Measurements from ENCODE around the gene PAFAH2.
A peak's percentile ranks its signal among the peaks of the same experiment; 100 is the strongest.

The PAFAH2 gene

DNA sequence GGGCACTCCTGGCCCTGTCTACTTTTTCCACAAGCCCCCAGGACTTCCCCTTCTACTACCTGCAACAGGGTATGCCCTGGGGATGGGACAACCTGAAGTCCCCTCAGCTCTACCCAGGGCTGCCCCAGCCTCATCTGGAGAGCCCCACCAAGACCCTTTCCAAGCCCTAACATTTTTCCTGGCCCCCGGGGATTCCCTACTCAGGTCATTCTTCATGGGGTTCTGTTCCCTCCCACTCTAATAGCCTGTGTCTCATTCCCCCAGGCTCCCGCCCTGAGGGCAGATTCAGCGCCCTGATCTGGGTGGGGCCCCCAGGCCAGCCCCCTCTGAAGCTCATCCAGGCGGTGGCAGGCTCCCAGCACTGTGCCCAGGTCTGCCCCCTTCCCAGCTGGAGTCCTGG, 33.3 kb upstream of the PAFAH2 start:
- DNase-seq (ENCODE audit: low spot score) = no peak

DNA sequence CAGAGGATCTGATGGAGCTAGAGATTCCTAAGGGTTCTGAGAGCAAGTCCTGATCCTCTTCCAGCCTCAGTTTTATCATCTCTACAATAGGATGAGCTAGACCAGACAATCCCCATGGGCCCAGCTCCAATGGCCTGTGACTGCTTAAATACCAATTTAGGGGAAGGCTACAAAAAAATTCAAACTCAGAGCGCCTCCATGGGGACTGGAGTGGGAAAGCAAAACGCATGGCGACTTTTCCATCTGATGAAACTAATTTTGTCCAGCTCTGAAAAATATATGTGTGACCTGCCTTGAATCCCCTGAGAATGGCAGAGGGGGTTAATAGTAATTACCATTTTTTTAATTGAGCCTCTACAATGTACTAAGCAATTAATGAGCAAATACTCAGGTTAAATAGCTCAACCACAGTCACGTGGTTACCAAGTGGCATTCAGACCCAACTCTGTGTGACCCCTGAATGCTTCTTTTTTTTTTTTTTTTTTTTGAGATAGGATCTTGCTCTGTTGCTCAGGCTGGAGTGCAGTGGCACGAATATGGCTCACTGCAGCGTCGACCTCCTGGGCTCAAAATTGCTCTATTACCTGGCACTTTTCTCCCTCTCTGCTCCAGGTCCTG, 32.1 kb upstream of the PAFAH2 start:
- no peak for DNase-seq (ENCODE audit: low spot score)

DNA sequence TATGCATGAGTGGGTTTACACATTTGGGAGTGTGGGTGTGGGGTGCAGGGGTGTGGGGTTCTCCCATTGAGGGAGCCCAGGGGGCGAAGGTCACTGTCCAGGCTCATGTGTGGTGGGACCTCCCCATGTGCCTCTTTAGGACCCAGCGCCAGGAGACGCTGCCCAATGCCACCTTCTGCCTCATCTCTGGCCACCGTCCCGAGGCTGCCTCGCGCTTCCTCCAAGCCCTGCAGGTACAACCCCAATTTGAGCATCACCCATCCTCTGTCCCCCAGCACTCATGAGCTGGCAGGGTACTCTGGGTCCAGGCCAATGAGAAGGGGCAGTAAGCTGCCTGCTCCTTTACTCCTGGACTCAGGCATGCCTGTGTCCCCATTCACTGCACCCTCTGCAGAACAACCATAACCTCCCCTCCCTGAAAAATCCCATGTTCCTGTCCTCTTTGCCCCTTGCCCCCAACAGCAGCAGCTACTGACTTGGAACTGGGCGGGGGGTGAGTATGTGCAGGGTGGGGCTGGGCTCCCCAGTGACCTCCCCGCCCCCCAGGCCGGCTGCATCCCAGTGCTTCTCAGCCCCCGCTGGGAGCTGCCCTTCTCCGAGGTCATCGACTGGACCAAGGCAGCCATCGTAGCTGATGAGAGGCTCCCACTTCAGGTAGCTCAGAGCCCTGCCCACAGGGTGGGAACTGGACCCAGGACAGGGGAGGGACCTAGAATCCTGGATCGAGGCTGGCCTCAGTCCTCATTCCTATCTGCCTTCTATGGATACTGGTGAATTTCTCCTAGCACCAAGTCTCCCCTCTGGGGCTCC, 31.4 kb upstream of the PAFAH2 start:
- no peak for DNase-seq (ENCODE audit: low spot score)

DNA sequence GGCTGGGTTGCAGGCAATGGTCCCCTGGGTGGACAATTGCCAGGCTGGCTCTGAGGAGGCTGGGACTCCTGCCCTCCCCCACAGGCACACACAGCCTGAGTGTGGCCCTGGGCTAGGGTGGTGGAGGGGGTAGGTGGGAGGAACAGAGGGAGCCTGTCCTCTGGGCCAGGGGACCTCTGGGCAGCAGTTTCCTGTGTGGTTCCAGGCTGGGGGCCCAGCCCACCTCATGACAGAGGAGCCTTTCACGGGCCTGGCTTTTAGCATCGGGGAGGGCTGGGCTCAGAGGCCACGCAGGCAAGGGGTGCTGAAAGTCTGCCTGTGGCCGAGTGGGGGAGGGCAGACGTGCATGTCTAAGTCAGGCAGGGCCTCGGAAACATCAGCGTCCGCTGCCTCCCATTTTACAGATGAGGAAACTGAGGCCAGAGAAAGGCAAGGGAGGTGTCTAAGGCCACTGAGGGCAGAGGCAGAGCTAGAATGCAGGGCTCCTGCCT, 30.7 kb upstream of the PAFAH2 start:
- no peak for DNase-seq (ENCODE audit: low spot score)

DNA sequence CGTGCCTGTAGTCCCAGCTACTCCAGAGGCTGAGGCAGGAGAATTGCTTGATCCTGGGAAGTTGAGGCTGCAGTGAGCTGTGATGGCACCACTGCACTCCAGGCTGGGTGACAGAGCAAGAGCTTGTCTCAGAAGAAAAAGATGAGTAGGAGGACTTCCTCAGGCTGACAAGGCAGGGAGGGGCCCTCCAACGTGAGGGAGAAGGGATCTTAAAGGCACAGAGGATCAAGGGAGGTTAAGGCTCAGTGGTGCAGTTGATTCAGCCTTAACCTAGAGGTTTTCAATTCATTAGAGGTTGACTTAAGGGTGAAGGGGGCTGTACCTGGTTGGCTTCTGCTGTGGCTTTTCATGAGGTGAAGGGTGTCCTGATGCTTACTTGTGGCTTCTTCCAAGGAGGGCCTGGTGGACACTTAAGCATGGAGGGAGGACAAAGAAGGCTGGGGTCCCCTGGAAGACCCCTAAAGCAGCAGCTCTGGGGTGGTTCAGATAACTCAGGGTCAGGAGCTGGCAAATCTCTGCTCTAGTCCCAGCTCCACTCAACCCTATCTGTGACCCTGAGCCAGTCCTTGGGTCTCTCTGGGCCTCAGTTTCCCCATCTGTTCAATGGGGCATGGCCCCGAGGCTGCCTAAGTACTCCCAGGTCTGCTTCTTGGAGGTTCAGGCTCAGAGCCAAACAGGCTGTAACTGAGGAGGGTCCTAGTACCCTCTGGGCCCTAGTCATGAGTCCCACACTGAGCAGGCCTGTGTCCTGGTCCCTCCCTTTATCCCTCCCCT, 30.0 kb upstream of the PAFAH2 start:
- no peak for DNase-seq (ENCODE audit: low spot score)

DNA sequence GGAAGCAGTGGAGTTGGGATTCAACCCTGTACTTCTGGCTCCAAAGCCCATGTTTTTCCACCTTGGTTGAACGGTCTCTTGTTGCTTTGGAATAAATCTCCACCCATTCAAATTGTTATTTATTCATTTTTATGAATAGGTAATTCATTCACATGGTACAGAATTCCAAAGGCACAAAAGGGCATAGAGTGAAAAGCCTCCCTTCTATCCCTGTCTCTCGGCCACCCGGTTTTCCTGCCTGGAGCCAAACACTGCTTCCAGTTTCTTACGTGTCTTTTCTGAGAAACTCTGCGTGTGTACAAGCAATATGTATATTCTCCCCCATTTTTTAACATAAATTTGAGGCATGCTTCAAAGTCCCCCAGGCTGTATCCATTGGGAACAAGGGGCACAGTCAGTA, 27.7 kb upstream of the PAFAH2 start:
- no peak for DNase-seq (ENCODE audit: low spot score)

DNA sequence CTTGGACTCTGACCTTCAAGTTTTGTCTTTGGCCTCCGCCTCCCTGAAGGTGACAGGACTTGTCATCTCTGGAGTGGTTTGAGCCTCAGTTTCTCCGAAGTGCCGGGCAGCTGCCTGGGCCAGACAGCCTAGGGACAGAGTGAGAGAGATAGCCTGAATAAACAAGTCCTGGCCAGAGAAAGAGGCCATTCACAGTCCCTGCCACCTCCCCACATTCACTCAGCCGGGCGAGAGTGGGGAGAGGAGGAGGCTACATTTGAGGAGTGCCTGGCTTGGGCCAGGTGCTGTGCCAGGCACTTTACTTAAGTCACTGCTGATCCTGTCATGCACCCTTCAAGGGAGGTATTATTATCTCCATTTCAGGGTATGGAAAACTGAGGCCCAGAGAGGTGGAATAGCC, 27.2 kb upstream of the PAFAH2 start:
- DNase-seq (ENCODE audit: low spot score) = no peak

DNA sequence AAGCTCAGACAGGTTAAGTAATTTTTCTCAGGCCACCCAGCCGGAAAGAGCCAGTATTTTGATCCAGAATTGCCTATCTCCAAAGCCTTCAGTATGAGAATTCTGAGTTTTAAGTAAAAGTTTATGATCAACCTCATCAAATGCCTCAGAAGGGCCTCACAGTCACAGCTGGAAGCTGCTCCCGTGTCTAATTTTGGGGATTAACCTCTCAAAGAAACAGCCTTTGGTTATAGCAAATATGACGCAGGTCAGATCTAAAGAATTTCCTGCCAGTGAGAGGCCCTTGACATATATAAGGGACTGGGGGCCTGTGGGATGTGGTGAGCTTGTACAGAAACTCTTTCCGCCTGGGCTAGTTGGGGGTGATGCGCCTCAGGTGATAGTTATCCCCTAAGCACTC, 26.0 kb upstream of the PAFAH2 start:
- DNase-seq (ENCODE audit: low spot score) = no peak

DNA sequence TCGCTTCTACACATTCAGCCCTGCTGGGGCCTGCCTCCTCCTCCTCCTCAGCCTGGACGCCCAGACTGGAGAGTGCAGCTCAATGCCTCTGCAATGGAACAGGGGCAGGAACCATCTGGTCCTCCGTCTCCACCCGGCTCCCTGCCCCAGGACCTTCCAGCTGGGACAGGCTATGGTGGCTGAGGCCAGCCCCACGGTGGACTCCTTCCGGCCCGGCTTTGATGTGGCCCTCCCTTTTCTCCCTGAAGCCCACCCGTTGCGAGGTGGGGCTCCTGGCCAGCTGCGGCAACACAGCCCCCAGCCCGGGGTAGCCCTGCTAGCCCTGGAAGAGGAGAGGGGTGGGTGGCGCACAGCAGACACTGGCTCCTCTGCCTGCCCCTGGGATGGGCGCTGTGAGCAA, 25.1 kb upstream of the PAFAH2 start:
- DNase-seq (ENCODE audit: low spot score) = peak; percentile 59

DNA sequence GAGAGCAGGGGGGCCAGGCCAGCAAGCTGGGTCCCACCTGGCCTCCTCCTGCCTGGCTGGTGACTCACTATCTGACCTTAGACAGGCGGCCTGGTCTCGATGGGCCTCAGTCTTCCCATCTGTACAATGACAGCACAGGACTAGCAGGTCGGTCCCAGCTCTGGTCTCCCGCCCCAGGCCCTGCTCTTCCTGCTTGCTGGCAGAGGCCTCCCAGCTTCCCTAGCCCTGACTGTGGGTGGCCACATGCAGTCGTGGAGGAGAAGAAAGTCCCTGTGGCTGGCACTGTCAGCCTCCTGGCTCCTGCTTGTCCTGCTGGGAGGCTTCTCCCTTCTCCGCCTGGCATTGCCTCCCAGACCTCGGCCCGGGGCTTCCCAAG, 24.5 kb upstream of the PAFAH2 start:
- peak; percentile 68 for DNase-seq (ENCODE audit: low spot score)

DNA sequence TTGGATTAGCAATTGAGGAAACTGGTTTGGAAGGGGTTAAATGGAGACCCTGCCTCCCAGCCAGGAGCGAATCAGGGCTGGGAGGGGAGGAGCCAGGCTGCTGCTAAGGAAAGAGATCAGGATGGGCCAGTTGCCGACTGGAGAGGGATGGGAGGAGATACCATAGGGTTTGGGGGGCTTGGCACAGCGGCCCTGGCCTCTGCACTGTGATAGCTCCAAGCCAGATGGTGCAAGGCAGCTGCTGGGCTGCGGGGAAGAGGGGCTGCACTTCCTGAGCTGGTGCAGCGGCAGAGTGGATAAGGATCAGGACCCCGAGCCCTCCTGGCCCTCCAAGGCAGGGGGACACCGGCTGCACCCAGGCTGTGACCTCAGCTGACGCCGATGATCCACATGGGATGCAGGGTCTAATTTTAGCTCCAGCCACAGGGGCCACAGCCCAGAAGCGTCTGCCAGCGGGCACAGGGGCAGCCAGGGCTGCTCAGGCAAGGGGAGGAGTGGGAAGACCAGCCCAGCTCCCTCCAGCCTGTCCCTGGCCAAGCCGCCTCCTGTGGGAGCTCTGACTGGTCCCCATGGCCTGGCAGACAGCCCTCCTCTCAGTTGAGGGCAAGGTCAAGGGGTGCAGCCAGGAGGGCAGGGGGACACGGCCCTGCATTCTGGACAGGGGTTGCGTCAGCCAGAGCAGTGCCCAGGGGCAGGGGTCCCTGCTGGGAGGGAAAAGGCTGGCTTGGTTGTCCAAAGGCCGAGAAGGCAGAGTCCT, 24.0 kb upstream of the PAFAH2 start, which contains the start of gene EXTL1:
Gene EXTL1 (plus strand): TSS at position 129 of the 757 bp plus-strand sequence. CDS start 872 bp downstream, outside the sequence.
- DNase-seq (ENCODE audit: low spot score) = peak; percentile 82

DNA sequence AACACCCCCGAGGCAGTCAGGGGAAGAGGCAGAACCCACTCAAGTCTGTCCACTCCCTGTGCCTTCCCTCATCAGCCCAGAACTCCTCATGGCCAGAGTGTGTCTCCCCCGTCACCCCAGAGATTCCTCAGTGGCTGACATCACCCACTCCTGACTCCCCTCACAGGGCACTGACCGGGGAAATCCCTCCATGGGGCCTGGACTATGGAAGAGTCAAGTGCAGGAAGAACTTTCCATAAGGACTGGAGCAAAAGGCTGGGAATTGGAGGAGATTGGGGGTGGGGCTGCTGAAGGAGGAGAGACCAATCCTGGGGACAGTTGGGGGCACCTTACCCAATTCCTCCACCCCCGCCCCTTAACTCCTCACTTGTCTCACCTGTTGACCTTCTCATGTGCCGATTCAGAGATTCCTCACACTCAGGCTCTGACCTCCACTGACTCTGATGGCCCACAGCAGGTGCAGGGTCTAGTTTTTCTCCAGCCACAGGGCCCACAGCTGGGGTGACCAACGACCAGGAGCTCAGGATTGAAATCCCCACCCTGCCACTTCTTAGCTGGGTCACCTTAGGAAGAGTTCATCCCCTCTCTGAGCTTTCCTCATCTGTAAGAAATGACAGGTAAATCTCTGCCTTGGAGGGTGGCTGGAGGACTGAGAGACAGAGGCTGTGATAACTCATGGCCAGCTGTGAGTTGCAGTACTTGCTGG, 23.2 kb upstream of the PAFAH2 start:
- DNase-seq (ENCODE audit: low spot score) = no peak

DNA sequence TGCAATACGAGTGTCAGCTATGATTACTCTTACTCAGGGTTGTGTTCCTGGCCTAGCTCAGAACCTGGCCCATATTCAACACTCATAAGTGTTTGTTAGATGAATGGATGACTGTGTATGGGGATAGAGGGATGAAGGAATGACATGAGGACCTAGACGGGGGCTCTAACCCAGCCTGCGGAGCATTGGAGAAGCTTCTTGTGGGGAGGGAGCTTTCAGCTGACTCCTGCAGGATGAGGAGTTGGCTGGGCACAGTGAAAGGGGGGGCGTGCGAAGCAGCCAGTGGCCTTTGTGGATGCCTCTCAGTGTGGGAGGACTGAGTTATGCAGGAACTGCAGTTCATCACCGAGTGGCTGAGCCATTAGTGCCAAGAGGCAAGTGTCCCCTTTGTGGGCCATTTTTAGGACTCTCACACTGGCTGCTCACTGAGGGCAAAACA, 22.5 kb upstream of the PAFAH2 start:
- no peak for DNase-seq (ENCODE audit: low spot score)

DNA sequence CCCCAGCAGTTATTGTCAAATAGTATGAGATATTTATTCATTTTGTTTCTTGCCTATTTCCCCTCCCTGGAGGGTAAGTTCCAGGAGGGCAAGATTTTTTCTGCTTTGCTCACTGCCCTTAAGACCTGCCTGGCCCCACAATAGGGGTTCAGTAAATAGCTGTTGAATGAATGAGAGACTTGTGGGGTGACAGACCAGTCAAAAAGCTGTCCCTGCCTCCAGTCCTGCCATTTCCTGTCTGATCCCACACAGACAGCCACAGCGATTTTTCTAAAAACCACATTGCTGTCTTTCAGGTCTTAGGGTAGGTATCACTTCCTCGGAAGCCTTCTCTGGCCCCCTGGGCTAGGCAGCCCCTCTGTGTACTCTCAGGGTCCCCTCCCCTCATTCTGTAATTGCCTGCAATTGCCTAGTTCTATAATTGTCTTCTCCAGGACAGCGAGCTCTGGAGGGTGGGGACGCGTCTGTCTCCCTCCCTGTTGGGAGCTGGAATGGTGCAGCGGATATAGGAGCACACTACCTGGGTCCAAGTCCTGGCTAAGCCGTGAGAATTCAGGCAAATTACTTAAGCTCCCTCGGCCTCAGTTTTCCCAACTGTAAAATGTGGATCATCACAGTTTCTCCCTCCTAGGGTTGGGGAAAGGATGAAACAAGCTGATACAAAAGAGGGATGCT, 21.9 kb upstream of the PAFAH2 start:
- DNase-seq (ENCODE audit: low spot score) = no peak

DNA sequence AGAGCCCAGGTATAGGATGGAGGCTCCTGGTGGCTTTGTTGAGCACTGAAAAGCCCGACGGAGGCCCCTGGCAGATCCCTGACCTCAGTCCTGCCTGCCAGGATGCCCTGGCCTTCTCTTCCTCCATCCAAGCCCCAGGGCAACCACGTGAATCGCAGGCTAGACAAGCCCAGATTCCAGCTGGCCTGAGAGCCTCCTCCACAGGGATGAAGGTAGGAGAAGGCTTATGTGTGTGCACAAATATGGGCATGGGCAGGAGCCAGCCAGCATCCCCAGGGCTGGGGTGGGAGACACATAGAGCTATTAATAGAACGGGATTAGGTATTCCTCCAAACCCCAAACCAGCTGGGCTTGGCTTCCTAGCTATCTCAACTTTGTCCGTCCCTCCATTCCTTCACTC, 19.7 kb upstream of the PAFAH2 start:
- no peak for DNase-seq (ENCODE audit: low spot score)

DNA sequence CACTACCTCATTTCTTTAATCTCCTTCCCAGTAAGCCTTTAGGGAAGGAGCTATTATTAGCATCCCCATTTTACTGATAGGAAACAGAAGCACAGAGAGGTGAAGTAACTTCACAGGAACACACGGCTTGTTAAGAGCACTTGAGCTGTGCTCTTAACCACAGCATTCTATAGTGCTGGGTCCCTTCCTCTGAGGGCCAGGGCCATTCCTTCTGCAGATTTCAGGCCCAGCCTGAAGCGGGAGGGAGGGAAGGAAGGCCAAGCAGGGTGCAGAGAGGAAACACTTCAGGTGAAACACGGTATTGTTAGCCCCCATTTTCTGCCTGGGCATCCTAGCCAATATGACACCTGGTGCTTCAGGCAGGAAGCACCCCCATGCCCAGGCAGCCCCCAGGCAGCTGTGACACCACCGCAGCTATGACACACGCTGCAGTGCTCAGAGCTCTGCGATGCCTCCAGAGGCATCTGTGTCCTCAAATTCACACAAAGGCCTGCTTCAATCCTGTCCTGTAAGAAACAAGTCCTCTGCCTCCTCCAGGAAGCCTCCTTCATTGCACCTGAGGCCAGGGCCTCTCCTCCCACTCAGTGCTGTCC, 19.2 kb upstream of the PAFAH2 start:
- no peak for DNase-seq (ENCODE audit: low spot score)

DNA sequence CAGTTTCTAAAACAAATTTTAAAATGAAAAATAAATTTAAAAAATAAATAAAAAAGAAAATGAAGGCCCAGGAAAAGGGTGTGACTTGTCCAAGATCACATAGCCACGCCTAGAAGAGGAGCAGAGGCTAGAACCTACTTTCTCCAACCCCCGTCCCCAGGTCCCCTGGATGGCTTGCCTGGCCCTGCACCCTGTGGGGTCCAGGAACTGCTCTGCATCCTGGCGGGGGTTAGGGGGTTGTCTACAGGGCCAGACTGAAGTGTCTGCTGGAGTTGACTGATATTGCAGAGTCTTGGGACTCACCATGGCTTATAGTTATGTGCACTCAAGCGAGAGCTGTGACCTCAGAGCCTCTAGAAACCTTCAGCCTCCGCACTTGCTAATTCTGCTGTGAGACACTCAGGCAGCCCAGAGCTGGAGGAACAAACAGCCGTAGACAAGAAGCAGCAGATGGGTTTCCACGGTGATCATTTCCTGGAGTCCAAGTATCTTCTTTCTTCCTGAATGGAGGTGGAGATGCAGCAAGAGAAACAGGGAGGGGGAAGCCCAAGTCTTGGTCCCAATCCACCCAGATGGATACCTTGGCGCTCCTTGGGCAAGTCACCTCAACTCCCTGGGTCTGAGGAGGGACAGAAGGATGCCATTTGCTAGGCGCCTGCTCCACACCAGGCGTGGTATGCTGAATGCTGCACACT, 18.5 kb upstream of the PAFAH2 start:
- DNase-seq (ENCODE audit: low spot score) = no peak

DNA sequence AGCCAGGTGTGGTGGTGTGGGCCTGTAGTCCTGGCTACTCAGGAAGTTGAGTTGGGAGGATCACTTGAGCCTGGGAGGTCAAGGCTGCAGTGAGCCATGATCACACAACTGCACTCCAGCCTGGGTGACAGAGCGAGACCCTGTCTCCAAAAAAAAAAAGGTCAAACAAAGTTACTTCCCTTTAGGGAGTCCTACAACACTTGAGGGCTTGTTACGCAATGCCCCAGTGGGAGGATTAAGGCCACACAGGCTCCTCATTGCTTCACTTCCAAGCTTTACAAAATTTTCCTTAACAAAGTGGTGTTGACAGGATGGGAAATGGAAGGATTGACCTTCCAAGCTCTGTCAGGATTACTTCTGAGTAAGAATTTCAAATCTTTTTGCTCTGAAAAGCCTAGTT, 17.5 kb upstream of the PAFAH2 start:
- DNase-seq (ENCODE audit: low spot score) = no peak

DNA sequence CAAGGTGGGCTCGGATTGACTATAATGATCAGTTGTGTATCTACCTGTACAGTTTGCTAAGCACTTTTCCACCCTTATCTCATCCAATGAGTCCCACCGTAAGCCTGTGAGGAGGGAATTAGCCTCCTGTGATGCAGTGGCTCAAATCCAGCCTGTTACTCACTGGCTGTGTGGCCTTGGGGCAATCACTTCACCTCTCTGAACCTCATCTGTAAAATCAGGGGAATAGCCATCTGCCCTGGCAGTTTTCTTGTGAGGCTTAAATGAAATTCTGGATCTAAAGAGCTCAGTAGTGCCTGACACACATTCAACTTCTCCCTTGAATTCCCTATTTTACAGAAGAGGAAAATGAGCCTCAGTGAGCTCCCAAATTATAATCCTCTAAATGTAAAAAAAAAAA, 16.3 kb upstream of the PAFAH2 start:
- DNase-seq (ENCODE audit: low spot score) = no peak

DNA sequence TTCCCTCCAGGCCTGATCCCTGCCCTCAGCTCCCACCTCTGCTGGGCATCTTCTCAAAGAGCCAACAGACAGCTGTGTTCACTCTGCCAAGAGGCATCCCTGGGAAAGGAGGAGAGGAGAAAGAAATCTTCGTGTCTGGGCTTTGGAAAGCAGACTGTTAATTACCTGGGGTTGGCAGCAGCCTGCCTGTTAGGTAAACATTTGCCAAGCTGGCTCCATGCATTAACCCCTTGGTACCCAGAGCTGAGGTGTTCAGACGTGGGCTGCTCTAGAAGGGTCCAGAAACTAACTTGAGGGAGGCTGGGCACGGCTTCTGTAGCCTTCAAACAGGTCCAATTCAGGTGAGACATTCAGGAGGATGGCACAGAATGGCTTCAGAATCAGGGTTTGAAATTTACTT, 15.0 kb upstream of the PAFAH2 start:
- no peak for DNase-seq (ENCODE audit: low spot score)

All from left forelimb (tissue), 1 donor.